ENCODE measurements around the gene ATXN3.

GRCh38 chr14:92105893-92106142 is 564 bp downstream of the ATXN3 start:
- TF ChIP-seq POLR2A (IDR thresholded peaks at IDR 0.05; ENCODE audit: low read depth, low read length), result no peak
- no peak for TF ChIP-seq POLR2AphosphoS5 (IDR thresholded peaks at IDR 0.05; ENCODE audit: low read depth, low read length)
- no peak for TF ChIP-seq TAF1 (IDR thresholded peaks at IDR 0.05; ENCODE audit: borderline replicate concordance, low read depth, low read length)

Measured in GM12892 (cell line).